GM18909 (cell line): ENCODE data around the gene TUBA1A.
A peak's percentile ranks its signal among the peaks of the same experiment; 100 is the strongest.
"Not testable (repeated sequence)": the region's sequence is repeated elsewhere in the genome, so short reads cannot be mapped to it uniquely, and the experiment has no call there.

Experiments used
- ATAC-seq: cut with Tn5 transposase; IDR thresholded peaks from one replicate; pipeline ENCODE4 v1.9.1; 2021; ENCODE audit warnings: mild to moderate bottlenecking; ENCODE audit not compliant: unreplicated experiment, poor library complexity

The TUBA1A gene

GRCh38 chr12:49188916-49189367, at the start of gene TUBA1A:
TSS of gene TUBA1A (minus strand) at chr12:49189080. CDS start at chr12:49188979, 101 bp downstream.
- ATAC-seq: peak; percentile 90

DNA sequence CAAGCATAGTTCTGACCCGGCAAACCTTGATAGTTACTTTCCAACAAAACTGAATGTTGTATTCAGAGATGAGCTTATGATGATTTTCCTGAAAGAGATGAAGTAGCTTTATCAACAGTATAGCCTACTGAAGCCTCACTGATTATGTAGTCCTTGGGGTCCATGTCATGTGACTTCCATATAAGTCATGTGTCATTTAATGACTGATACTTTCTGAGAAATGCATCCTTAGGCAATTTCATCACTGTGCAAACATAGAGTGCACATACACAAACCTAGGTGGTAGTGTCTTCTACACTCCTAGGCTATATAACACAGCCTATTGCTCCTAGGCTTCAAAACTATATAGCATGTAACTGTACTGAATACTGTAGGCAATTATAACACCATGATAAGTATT, 47.5 kb upstream of the TUBA1A start:
- no peak for ATAC-seq

DNA sequence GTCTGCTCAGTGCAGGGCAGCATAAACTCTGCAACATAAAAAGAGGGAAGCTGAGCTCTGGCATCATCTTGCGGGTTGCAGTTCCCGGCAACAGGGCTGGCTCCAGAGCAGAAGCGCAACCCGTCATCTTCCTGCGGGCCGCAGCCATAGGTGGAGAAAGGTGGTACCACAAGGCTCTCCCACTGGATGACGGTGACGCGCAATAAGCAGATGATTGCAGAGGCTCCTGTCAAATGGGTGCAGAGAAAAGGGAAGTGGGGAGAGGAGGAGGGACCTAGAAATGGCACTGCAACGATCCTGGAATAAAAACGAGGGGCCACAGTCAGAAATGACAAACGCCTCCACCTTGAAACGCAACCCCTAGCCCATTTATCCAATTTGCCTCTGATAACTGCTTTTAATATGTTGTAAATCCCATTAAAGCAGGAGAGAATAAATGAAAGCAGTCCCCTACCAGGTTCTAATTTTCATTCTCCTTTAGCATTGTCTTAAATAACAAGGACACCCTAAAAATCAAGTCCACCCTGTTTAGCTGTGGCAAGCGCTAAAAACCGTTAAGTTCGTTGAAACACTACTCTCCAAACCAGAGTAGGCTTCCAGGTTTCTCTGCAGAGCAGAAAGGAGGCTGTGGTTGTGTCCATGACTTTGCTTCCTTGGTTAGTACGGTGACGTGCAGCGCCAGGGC, 45.1 kb upstream of the TUBA1A start:
- no peak for ATAC-seq

DNA sequence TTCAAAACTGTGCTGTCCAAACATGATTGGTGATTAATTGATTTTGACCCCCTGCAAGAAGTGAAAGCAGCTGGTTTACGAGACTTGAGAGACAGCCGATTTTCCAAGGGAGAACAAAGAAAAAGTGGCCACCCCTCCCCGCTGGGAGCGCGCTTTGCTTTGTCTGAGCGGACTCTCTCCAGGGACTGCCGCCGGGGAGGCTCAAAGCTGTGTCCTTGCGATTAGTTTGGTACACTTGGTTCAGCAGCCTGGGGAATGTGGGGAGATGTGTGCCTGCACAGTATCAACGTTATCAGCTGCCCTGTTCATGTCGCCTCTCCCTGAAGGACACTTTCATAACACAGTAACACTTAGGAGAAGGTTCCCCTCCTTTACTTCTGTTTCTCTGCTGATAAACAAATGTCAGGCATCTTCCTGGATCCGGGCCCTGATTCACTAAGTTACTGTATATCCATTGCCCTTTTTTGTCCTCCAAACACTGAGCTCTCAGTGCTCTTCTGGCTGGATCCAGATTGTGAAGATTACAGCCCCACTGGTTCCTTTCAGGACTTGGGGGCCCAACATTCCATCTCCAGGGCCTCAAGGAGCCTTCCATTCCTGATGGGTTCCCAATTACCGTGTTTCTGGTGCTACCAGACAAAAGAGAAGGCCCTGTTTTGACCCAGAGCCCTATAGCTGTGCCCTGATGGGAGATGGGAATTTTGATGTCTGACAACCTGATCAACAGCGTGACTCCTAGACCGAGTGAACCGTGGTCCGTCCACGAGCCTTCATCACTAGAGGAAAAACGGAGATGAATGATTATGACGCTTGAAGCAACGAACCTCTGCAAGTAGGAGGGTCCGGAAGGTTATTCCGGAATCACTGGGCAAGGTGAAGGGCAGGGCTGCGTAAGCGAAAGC, 44.3 kb upstream of the TUBA1A start:
- no peak for ATAC-seq

- no peak for ATAC-seq
Measured at GRCh38 chr12:49231878-49232655, 43.2 kb upstream of the TUBA1A start.

- ATAC-seq: no peak
Measured at GRCh38 chr12:49230805-49231194, 41.9 kb upstream of the TUBA1A start.

- ATAC-seq: no peak
Measured at GRCh38 chr12:49230176-49230804, 41.4 kb upstream of the TUBA1A start.

- ATAC-seq: no peak
Measured at GRCh38 chr12:49228653-49229052, 39.8 kb upstream of the TUBA1A start.

DNA sequence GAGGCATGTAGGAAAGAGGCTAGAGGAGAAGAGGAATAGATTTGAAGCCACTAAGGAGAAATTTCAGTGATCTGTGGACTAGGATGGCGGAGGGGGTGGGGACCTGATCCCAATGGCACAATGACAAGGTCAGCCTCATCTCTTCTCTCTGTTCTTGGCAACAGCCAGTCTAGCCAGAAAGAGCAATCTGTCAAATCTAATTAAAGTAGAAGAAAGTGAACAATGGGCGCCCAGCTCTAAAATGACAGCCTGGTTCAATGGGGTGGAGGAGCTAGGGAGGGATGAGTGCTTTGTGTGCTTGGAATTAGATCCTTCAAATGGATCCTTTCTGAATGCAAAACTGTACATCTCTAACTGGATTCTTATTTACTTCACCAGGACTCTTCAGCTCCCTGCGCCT, 38.8 kb upstream of the TUBA1A start:
- no peak for ATAC-seq

DNA sequence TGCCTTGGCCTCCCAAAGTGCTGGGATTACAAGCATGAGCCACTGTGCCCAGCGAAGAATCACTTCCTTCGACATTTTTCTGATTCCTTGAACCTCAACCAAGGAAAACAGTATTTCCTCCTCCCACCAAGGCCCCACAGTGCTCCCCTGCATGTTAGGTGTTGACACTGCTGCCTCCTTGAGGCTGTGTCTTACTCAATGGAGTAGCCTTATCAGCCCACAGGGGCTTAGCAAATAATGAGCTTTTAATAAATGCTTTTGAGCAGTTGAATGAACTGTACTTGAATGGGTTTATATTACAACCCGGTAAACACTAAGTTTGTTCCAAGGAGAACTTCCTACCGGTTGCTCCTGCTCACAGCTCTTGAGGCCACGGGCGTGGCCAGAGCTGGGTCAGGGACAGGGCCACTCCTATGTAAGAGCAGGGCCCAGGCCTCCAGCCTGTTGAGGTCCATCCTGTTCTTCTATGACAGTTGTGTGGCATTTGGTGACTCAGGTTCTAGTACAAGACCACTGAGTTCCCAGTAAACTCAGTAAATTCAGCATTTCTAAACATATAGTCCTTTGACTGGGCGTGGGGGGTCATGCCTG, 36.8 kb upstream of the TUBA1A start:
- no peak for ATAC-seq

DNA sequence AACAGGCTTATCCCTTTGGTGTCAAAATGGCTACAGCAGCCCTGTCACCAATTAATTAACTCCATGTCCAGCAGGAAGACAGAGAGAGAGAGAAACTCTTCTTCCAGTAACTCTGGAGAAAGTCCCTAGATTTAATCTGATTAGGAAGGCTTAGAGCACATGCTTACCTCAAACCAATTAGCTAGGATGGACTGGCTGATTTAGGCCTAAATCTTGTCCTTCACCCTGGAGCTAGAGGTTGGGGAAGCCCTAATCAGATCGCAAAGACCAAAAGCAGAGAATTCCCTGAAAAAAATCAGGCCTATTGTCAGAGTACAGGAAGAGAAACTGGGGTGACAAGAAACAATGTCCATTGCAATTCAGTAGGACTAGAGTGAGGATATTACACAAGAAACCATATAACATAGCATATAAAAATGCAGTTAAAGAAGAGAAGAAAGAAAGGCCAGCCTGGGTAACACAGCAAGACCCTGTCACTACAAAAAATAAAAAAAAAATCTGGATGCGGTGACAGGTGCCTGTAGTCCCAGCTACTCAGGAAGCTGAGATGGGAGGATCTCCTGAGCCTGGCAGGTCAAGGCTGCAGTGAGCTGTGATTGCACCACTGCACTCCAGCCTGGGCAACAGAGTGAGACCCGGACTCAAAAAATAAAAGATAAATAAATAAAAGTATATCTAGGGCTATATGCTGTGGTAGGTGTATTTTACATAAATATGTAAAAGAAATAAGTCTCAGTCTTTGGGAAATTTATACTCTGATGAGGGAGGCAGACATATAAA, 34.9 kb upstream of the TUBA1A start:
- ATAC-seq: no peak

GRCh38 chr12:49223122-49223521, 34.2 kb upstream of the TUBA1A start:
- no peak for ATAC-seq

DNA sequence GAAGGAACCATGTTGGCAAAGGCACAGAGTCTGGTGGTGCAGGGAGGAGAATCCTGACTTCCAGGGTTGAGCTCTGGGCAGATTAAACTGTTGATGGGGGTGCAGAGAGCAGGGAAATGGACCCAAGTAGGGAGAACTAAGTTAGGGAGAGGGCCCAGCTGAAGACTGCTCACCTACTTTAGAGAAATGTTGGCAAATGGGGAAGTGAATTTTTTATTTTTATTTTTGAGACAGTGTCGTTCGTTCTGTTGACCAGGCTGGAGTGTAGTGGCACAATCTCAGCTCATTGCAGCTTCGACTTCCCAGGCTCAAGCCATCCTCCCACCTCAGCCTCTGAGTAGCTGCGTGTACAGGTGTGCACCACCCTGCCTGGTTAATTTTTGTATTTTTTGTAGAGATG, 32.1 kb upstream of the TUBA1A start:
- ATAC-seq: no peak

- ATAC-seq: no peak
Measured at GRCh38 chr12:49219417-49220026, 30.6 kb upstream of the TUBA1A start.

DNA sequence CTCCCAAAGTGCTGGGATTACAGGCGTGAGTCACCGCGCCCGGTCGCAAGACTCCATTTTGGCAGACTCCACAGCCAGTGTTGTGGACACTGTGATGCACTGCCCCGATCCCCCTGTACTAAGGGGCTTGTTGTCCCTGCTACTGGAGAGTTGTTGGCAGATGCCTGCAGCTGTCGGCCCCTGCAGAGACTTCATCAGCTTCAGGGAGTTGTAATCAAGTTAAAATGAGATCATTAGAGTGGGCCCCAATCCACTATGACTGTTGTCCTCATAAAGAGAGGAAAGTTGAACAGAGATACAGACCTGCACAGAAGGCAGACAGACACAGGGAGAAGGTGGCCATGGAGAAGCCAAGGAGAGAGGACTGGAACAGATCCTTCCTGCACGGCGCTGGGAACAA, 23.7 kb upstream of the TUBA1A start:
- no peak for ATAC-seq

- ATAC-seq: not testable (repeated sequence)
Measured at GRCh38 chr12:49210703-49211102, 21.8 kb upstream of the TUBA1A start.

DNA sequence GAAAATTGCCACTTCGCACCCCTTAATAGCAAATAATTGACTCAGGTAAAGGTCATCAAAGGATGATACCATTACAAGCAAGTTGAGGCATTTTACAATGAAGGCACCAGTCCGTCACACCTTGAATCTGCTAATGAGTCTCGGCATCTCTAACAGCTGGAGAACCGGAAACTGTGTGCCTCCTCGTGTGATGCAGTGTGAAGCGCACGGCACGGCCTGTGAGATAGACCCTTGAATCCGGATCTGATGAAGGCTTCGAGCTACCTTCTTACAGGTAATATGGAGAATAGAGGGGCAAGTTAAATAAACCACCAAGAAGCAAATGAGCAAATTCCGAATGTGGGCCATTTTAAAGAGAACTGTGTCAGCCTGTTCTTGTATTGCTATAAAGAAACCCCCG, 19.8 kb upstream of the TUBA1A start:
- no peak for ATAC-seq

DNA sequence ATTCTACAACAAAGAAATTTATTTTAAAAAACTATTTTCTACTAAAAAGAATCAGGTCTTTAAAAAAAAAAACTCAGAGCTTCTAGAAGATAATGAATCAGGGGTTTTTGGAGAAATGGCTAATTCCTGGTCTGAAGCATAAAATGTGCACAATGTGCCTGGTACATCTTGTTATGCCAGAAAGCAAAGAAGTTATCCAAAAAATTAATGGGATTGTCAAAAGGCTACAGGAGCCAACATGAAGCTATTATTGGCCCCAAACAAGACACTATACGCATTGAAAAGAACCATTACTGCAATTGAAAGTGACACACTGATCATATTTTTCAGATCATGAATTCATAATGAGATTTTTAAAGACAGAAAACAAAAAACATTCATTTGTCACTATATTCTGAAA, 19.3 kb upstream of the TUBA1A start:
- no peak for ATAC-seq

GRCh38 chr12:49206389-49206788, 17.5 kb upstream of the TUBA1A start:
- ATAC-seq: no peak
